H1 (cell line): ENCODE results near the gene GRIK4. TPM values are rescaled to one million over a fixed set of nuclear protein-coding genes. Genes with fewer than 3 reads are reported as not detected.

Experiments
- CTCF ChIA-PET: fragments of 300-600 bp; sonication (Branson Sonifier 250); formaldehyde crosslinking; loops from one replicate; lab custom pipeline; 2021; ENCODE audit not compliant: partially characterized antibody; lab: Charles Lee
- POLR2A ChIA-PET: fragments of 300-600 bp; sonication (Branson Sonifier 250); formaldehyde crosslinking; loops from one replicate; lab custom pipeline; 2021; ENCODE audit warnings: inconsistent platforms; ENCODE audit not compliant: partially characterized antibody; lab: Charles Lee
- DNase-seq, 2 experiments: peaks; one replicate each; pipeline versions ENCODE4 v3.0.0 to v3.0.0-alpha.2; 2010 to 2022; ENCODE audit warnings: low spot score in 2 of 2, low read depth in 1 of 2, mixed read lengths in 1 of 2
- FAIRE-seq: peaks from 2 replicates; lab custom pipeline; 2011; peaks lifted over from hg19 to GRCh38; lab: Jason Lieb, UNC
- H2AFZ ChIP-seq: 2 replicates; pipeline ENCODE4 v1.8.1; 2012; ENCODE audit warnings: low read length, inconsistent platforms
- H2AK5ac ChIP-seq: 2 replicates; pipeline ENCODE4 v1.6.1; 2013; ENCODE audit warnings: low read depth, low read length
- H2BK120ac ChIP-seq: replicated peaks from 2 replicates; pipeline ENCODE3; 2013; ENCODE audit warnings: low read depth, low read length, inconsistent platforms
- H2BK12ac ChIP-seq: 2 replicates; pipeline ENCODE4 v1.6.1; 2013; ENCODE audit warnings: low read depth, low read length
- H2BK15ac ChIP-seq: 2 replicates; pipeline ENCODE4 v1.6.1; 2013; ENCODE audit warnings: low read length
- H2BK20ac ChIP-seq: 2 replicates; pipeline ENCODE4 v1.6.1; 2013; ENCODE audit warnings: low read length
- H2BK5ac ChIP-seq: 2 replicates; pipeline ENCODE4 v1.6.1; 2013; ENCODE audit warnings: low read depth, low read length
- H3K14ac ChIP-seq: 2 replicates; pipeline ENCODE4 v1.6.1; 2013; ENCODE audit warnings: inconsistent platforms; ENCODE audit not compliant: insufficient read length
- H3K18ac ChIP-seq: 2 replicates; pipeline ENCODE4 v1.6.1; 2013; ENCODE audit warnings: low read length; ENCODE audit errors: extremely low read depth
- H3K23ac ChIP-seq: 2 replicates; pipeline ENCODE4 v1.6.1; 2013; ENCODE audit warnings: inconsistent platforms; ENCODE audit not compliant: insufficient read length
- H3K23me2 ChIP-seq: 2 replicates; pipeline ENCODE4 v1.6.1; 2013; ENCODE audit warnings: low read depth, low read length
- H3K27ac ChIP-seq: 2 replicates; pipeline ENCODE4 v1.6.1; 2011; ENCODE audit warnings: low read depth, low read length, inconsistent platforms
- H3K27me3 ChIP-seq, 4 experiments: replicated peaks in 1 of 4; 1 replicate in 1 of 4; 2 replicates in 3 of 4; pipeline versions ENCODE4 v1.6.1 to v1.8.1; 2011 to 2013; ENCODE audit warnings: low read length in 3 of 4, mild to moderate bottlenecking in 3 of 4, inconsistent platforms in 2 of 4, mixed read lengths in 2 of 4, moderate library complexity in 1 of 4; ENCODE audit not compliant: control insufficient read depth in 3 of 4, insufficient read depth in 3 of 4; ENCODE audit errors: extremely low read depth in 1 of 4
- H3K36me3 ChIP-seq, 4 experiments: 2 replicates each; pipeline versions ENCODE4 v1.6.1 to v1.8.1; 2011 to 2013; ENCODE audit warnings: mild to moderate bottlenecking in 4 of 4, low read length in 3 of 4, moderate library complexity in 2 of 4, control low read depth in 1 of 4, inconsistent platforms in 1 of 4; ENCODE audit not compliant: insufficient read depth in 4 of 4, control insufficient read depth in 2 of 4
- H3K4ac ChIP-seq: replicated peaks from 2 replicates; pipeline ENCODE3; 2013; ENCODE audit warnings: low read length, low read depth, mixed read lengths, inconsistent platforms; ENCODE audit not compliant: insufficient read length
- H3K4me1 ChIP-seq, 4 experiments: replicated peaks in 1 of 4; 1 replicate in 1 of 4; 2 replicates in 3 of 4; pipeline versions ENCODE4 v1.6.1 to v1.8.1; 2011 to 2013; ENCODE audit warnings: low read length in 3 of 4, inconsistent platforms in 2 of 4, mixed read lengths in 1 of 4; ENCODE audit not compliant: insufficient read depth in 4 of 4, control insufficient read depth in 3 of 4
- H3K4me2 ChIP-seq, 2 experiments: 2 replicates each; pipeline versions ENCODE4 v1.6.1 to v1.8.1; 2011 to 2013; ENCODE audit warnings: low read depth in 2 of 2, low read length in 2 of 2, control low read depth in 1 of 2, inconsistent platforms in 1 of 2, mild to moderate bottlenecking in 1 of 2; ENCODE audit not compliant: insufficient read depth in 1 of 2
- H3K4me3 ChIP-seq, 4 experiments: fragments of 200-600, 300-600 bp in 1 of 4; sonication (generic), shearing (Covaris generic), sonication (Bioruptor Twin) in 1 of 4; 2 replicates each; pipeline versions ENCODE4 v1.5.1 to v1.8.1; 2011 to 2016; ENCODE audit warnings: low read length in 4 of 4, low read depth in 3 of 4, control low read depth in 2 of 4, inconsistent platforms in 2 of 4, mild to moderate bottlenecking in 2 of 4, mixed read lengths in 1 of 4, moderate library complexity in 1 of 4; ENCODE audit not compliant: insufficient read depth in 2 of 4; ENCODE audit errors: extremely low read depth in 1 of 4
- H3K56ac ChIP-seq: replicated peaks from 2 replicates; pipeline ENCODE3; 2013; ENCODE audit warnings: low read depth, mild to moderate bottlenecking, mixed read lengths, low read length, inconsistent platforms; ENCODE audit not compliant: insufficient read length
- H3K79me1 ChIP-seq: 2 replicates; pipeline ENCODE4 v1.6.1; 2013; ENCODE audit warnings: low read depth, low read length, control low read depth
- H3K79me2 ChIP-seq, 2 experiments: 2 replicates each; pipeline versions ENCODE4 v1.6.1 to v1.8.1; 2012 to 2013; ENCODE audit warnings: low read length in 2 of 2, mild to moderate bottlenecking in 2 of 2, inconsistent platforms in 1 of 2; ENCODE audit not compliant: insufficient read depth in 2 of 2, control insufficient read depth in 1 of 2
- H3K9ac ChIP-seq, 4 experiments: replicated peaks in 1 of 4; 1 replicate in 1 of 4; 2 replicates in 3 of 4; pipeline versions ENCODE4 v1.6.1 to v1.8.1; 2011 to 2013; ENCODE audit warnings: low read depth in 3 of 4, low read length in 3 of 4, control low read depth in 2 of 4, mild to moderate bottlenecking in 2 of 4, moderate library complexity in 2 of 4, inconsistent platforms in 1 of 4; ENCODE audit errors: extremely low read depth in 1 of 4
- H3K9me3 ChIP-seq, 2 experiments: 2 replicates each; pipeline versions ENCODE4 v1.6.1 to v1.8.1; 2012 to 2013; ENCODE audit warnings: mild to moderate bottlenecking in 2 of 2, moderate library complexity in 2 of 2, control low read depth in 1 of 2, inconsistent platforms in 1 of 2, low read depth in 1 of 2, low read length in 1 of 2, mixed read lengths in 1 of 2; ENCODE audit not compliant: insufficient read depth in 2 of 2
- H4K20me1 ChIP-seq, 2 experiments: replicated peaks in 1 of 2; 2 replicates each; pipeline versions ENCODE3 to v1.8.1; 2011 to 2013; ENCODE audit warnings: inconsistent platforms in 2 of 2, low read length in 2 of 2, mild to moderate bottlenecking in 1 of 2; ENCODE audit not compliant: insufficient read depth in 2 of 2, control insufficient read depth in 1 of 2
- H4K5ac ChIP-seq: 2 replicates; pipeline ENCODE4 v1.6.1; 2013; ENCODE audit warnings: low read length, low read depth, mixed read lengths, inconsistent platforms; ENCODE audit not compliant: insufficient read length
- H4K8ac ChIP-seq: 2 replicates; pipeline ENCODE4 v1.8.0; 2013; ENCODE audit warnings: mild to moderate bottlenecking, moderate library complexity, low read length, inconsistent platforms; ENCODE audit not compliant: insufficient read depth; ENCODE audit errors: extremely low read depth
- H4K91ac ChIP-seq: replicated peaks from 2 replicates; pipeline ENCODE3; 2013; ENCODE audit warnings: low read length, mixed read lengths, inconsistent platforms; ENCODE audit not compliant: insufficient read length
- BCL11A ChIP-seq, 2 experiments: IDR thresholded peaks; one replicate each; pipeline ENCODE4 v1.6.1; 2011; ENCODE audit warnings: low read depth in 2 of 2, low read length in 2 of 2, mild to moderate bottlenecking in 2 of 2
- CHD2 ChIP-seq: IDR thresholded peaks from 2 replicates; pipeline ENCODE4 v1.6.1; 2012; ENCODE audit warnings: low read length, improper control_type of control experiment
- CREB1 ChIP-seq: IDR thresholded peaks from 2 replicates; pipeline ENCODE4 v1.6.1; 2012; ENCODE audit warnings: inconsistent platforms
- GABPA ChIP-seq: IDR thresholded peaks from 2 replicates; pipeline ENCODE4 v1.6.1; 2011; ENCODE audit warnings: mild to moderate bottlenecking, low read length, moderate library complexity, borderline replicate concordance; ENCODE audit not compliant: insufficient read depth
- KDM1A ChIP-seq: fragments of 200-600, 300-600 bp; sonication (generic); IDR thresholded peaks from 2 replicates; pipeline ENCODE4 v1.7.1; 2016; ENCODE audit warnings: mild to moderate bottlenecking, low read length, borderline replicate concordance
- KDM5A ChIP-seq: fragments of 200-600 bp; IDR thresholded peaks from 2 replicates; pipeline ENCODE4 v1.7.1; 2012; ENCODE audit warnings: mild to moderate bottlenecking, low read length, inconsistent platforms, mixed read lengths
- NRF1 ChIP-seq: IDR thresholded peaks from 2 replicates; pipeline ENCODE4 v1.6.1; 2011; ENCODE audit warnings: mild to moderate bottlenecking, low read depth, low read length, improper control_type of control experiment
- RBBP5 ChIP-seq: IDR thresholded peaks from 2 replicates; pipeline ENCODE4 v1.7.1; 2012; ENCODE audit warnings: low read depth, mild to moderate bottlenecking, inconsistent platforms, low read length, moderate library complexity, borderline replicate concordance
- SUZ12 ChIP-seq: fragments of 200-600 bp; sonication (generic); IDR thresholded peaks from 2 replicates; pipeline ENCODE4 v1.6.1; 2012; ENCODE audit warnings: mild to moderate bottlenecking, inconsistent platforms, low read length, moderate library complexity, mixed read lengths
- TCF12 ChIP-seq: IDR thresholded peaks from 2 replicates; pipeline ENCODE4 v1.6.1; 2011; ENCODE audit warnings: low read depth, mild to moderate bottlenecking, low read length
- WGBS, 2 experiments: shearing (Covaris generic) in 1 of 2; methylation state at CpG; one replicate each; pipeline versions ENCODE4 v1.1.6 to v1.1.7; 2013 to 2015; ENCODE audit warnings: low lambda C conversion rate in 2 of 2, mixed read lengths in 2 of 2, inconsistent platforms in 1 of 2, low coverage in 1 of 2, missing lambda C conversion rate in 1 of 2; ENCODE audit not compliant: insufficient replicate concordance in 2 of 2, insufficient coverage in 1 of 2, insufficient read length in 1 of 2; ENCODE audit errors: extremely low coverage in 1 of 2, missing lambda C conversion rate in 1 of 2; 5-methylcytosine and 5-hydroxymethylcytosine counted together
- polyA plus RNA-seq, 7 experiments: library from polyadenylated mRNA; depleted of rRNA in 3 of 7; stranded (reverse) in 5 of 7; unstranded in 2 of 7; fragments of >200 nt in 5 of 7; fragments of 200-250 nt in 2 of 7; gene quantifications; 1 replicate in 5 of 7; 2 replicates in 1 of 7; 4 replicates in 1 of 7; pipeline versions ENCODE4 v1.2.1 to v1.2.3, GENCODE V29; 2011 to 2013; ENCODE audit warnings: missing spikeins in 2 of 7, mixed read lengths in 2 of 7
- total RNA-seq: library from RNA; stranded (reverse); fragmentation: NEBNext Ultra II Directional; extraction: Animal tissue kit (Norgen Biotek cat#: 25700); gene quantifications from 2 replicates; pipeline ENCODE4 v1.2.1, GENCODE V29; 2021

The GRIK4 gene
- total and polyA plus RNA-seq, 2 of the 8 experiments (the other 6 are each of a cell fraction or from before 2014, with no cell fraction given): 1.2 to 2.9 TPM

DNA sequence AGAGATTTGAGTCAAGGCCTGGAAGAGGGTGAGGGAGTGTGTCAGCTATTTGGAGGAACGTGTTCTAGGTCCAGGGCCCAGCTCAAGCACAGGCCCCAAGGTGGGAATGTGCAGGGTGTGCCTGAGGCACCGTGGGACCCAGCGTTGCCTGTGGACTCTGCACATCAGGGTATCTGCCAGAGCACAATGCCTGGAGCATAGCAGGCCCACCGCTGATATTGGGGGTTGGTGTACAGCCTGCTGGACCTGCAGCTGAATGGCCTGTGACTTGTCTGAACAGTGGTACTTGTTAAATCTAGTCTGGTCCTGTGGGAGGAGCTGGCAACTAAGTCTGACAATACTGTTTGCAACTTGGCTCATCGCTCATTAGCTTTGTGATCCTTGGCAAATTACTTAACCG is 131.7 kb downstream of the GRIK4 start:
- Histone ChIP-seq H2BK12ac (peak overlapping the region; percentile 20), H3K4ac (no peak overlapping the region), H2AFZ (no peak overlapping the region), H2BK20ac (no peak overlapping the region), H3K79me1 (no peaks in the 10 kb centered on the region), H3K4me2 (no peak overlapping the region), H3K79me2 (no peaks in the 10 kb centered on the region), H3K9ac (no peak overlapping the region), H4K5ac (no peak overlapping the region), H4K91ac (no peak overlapping the region), H3K18ac (no peak overlapping the region), H3K4me1 (peaks cover 7 to 20% (median 11%) of the 10 kb centered on the region in 4 experiments), H3K56ac (no peak overlapping the region), H3K23ac (no peak overlapping the region), H4K20me1 (peaks cover 7 to 31% of the 10 kb centered on the region in 2 experiments), H2BK5ac (no peak overlapping the region), H2BK15ac (no peak overlapping the region), H3K36me3 (no peaks in the 10 kb centered on the region), H3K27me3 (peaks cover 44 to 69% (median 62%) of the 10 kb centered on the region in 4 experiments), H3K23me2 (no peaks in the 10 kb centered on the region), H4K8ac (no peak overlapping the region), H3K27ac (no peak overlapping the region), H3K9me3 (no peaks in the 10 kb centered on the region), H2AK5ac (no peak overlapping the region), H3K14ac (no peak overlapping the region), H3K4me3 (no peak overlapping the region), H2BK120ac (no peak overlapping the region)
- POLR2A ChIA-PET: interaction anchor here (0.8 to 1.8 kb wide), 3 partner anchors 42 to 80 kb away, joined by 3 to 4 read pairs (median 4); no protein-coding TSS in a partner anchor
- FAIRE-seq (no peak), DNase-seq (no peak)
- CTCF ChIA-PET: interaction anchor here (0.6 to 11.6 kb wide), 17 partner anchors 11 to 1421 kb away, joined by 3 to 111 read pairs (median 3); partner anchors contain the start of gene GRIK4
- 81% methylated on average over 6 of the region's 6 CpGs; no CpG with 5 or more reads in 1 of the 2 experiments for WGBS, 2 experiments
- TF ChIP-seq RBBP5 (no peak), BCL11A (IDR thresholded peaks at IDR 0.05; ENCODE audit: low read depth in 2 of 2, low read length in 2 of 2) (no peak), SUZ12 (no peak), KDM5A (no peak), NRF1 (no peak), GABPA (no peak), CREB1 (no peak), CHD2 (no peak), KDM1A (no peak), TCF12 (no peak)
